Duodenal mucosa (tissue), 2 donors: ENCODE measurements around the gene OR52N1.

Source experiments
- H3K27ac ChIP-seq: one replicate; pipeline ENCODE4 v1.7.0; 2013; ENCODE audit warnings: low read depth, low read length
- H3K27me3 ChIP-seq, 2 donors: one replicate each; pipeline ENCODE4 v1.7.0; 2013; ENCODE audit warnings: low read length in 2 of 2, control low read depth in 1 of 2; ENCODE audit not compliant: insufficient read depth in 2 of 2, control insufficient read depth in 1 of 2
- H3K36me3 ChIP-seq, 2 donors: one replicate each; pipeline ENCODE4 v1.7.0; 2013; ENCODE audit warnings: low read length in 2 of 2, control low read depth in 1 of 2; ENCODE audit not compliant: insufficient read depth in 2 of 2, control insufficient read depth in 1 of 2
- H3K4me1 ChIP-seq, 2 donors: one replicate each; pipeline ENCODE4 v1.7.0; 2013; ENCODE audit warnings: low read length in 2 of 2, control low read depth in 1 of 2; ENCODE audit not compliant: insufficient read depth in 2 of 2, control insufficient read depth in 1 of 2
- H3K4me3 ChIP-seq, 2 donors: one replicate each; pipeline ENCODE4 v1.7.0; 2013; ENCODE audit warnings: low read length in 2 of 2, low read depth in 1 of 2
- H3K9ac ChIP-seq, 2 donors: one replicate each; pipeline ENCODE4 v1.7.0; 2013; ENCODE audit warnings: low read length in 2 of 2, low read depth in 1 of 2
- H3K9me3 ChIP-seq, 2 donors: one replicate each; pipeline ENCODE4 v1.7.0; 2013; ENCODE audit warnings: low read length in 2 of 2, control low read depth in 1 of 2; ENCODE audit not compliant: control insufficient read depth in 1 of 2

OR52N1 gene

GRCh38 chr11:5807580-5807979, 16.5 kb upstream of the OR52N1 start:
- Histone ChIP-seq H3K4me3 (no peak overlapping the region), H3K27me3 (peaks cover 0 to 6% of the 10 kb centered on the region in 2 donors), H3K27ac (no peak overlapping the region), H3K9ac (no peak overlapping the region), H3K4me1 (peaks cover 0 to 10% of the 10 kb centered on the region in 2 donors), H3K9me3 (no peaks in the 10 kb centered on the region), H3K36me3 (no peaks in the 10 kb centered on the region)

- no peaks in the 10 kb centered on the region for H3K9me3 ChIP-seq
- no peaks in the 10 kb centered on the region for H3K27me3 ChIP-seq
- H3K4me3 ChIP-seq = no peak overlapping the region
- peaks cover 0 to 5% of the 10 kb centered on the region in 2 donors for H3K4me1 ChIP-seq
- H3K9ac ChIP-seq = no peak overlapping the region
- no peaks in the 10 kb centered on the region for H3K36me3 ChIP-seq
- no peak overlapping the region for H3K27ac ChIP-seq
Measured at GRCh38 chr11:5803982-5804381, 12.9 kb upstream of the OR52N1 start.

GRCh38 chr11:5796541-5796940, 5.5 kb upstream of the OR52N1 start:
- Histone ChIP-seq H3K27me3 (no peaks in the 10 kb centered on the region), H3K27ac (no peak overlapping the region), H3K36me3 (no peaks in the 10 kb centered on the region), H3K4me3 (no peak overlapping the region), H3K4me1 (no peaks in the 10 kb centered on the region), H3K9me3 (no peaks in the 10 kb centered on the region), H3K9ac (no peak overlapping the region)

- no peaks in the 10 kb centered on the region for H3K27me3 ChIP-seq
- no peaks in the 10 kb centered on the region for H3K9me3 ChIP-seq
- no peaks in the 10 kb centered on the region for H3K4me1 ChIP-seq
- no peaks in the 10 kb centered on the region for H3K36me3 ChIP-seq
- H3K27ac ChIP-seq = no peak within 1 kb of the TSS
- H3K4me3 ChIP-seq = no peak within 1 kb of the TSS
- no peak within 1 kb of the TSS for H3K9ac ChIP-seq
Measured at GRCh38 chr11:5783255-5783654, 7.8 kb downstream of the OR52N1 start, which contains the start of gene OR52N5. TSS of gene OR52N5 (minus strand) at chr11:5783355. CDS start at chr11:5778634, 4,721 bp downstream.

GRCh38 chr11:5767056-5767455, 24.0 kb downstream of the OR52N1 start:
- no peaks in the 10 kb centered on the region for H3K9me3 ChIP-seq
- H3K4me1 ChIP-seq = no peaks in the 10 kb centered on the region
- no peaks in the 10 kb centered on the region for H3K27me3 ChIP-seq
- H3K9ac ChIP-seq = no peak overlapping the region
- no peak overlapping the region for H3K27ac ChIP-seq
- H3K36me3 ChIP-seq = no peaks in the 10 kb centered on the region
- no peak overlapping the region for H3K4me3 ChIP-seq

- no peaks in the 10 kb centered on the region for H3K36me3 ChIP-seq
- no peaks in the 10 kb centered on the region for H3K9me3 ChIP-seq
- H3K4me1 ChIP-seq = no peaks in the 10 kb centered on the region
- no peak within 1 kb of the TSS for H3K27ac ChIP-seq
- H3K9ac ChIP-seq = no peak within 1 kb of the TSS
- H3K27me3 ChIP-seq = no peaks in the 10 kb centered on the region
- no peak within 1 kb of the TSS for H3K4me3 ChIP-seq
Measured at GRCh38 chr11:5753943-5754342, 37.1 kb downstream of the OR52N1 start, which contains the start of gene OR52N4. TSS of gene OR52N4 (plus strand) at chr11:5754243. CDS start at chr11:5754741, 498 bp downstream.

- no peaks in the 10 kb centered on the region for H3K9me3 ChIP-seq
- no peaks in the 10 kb centered on the region for H3K4me1 ChIP-seq
- no peaks in the 10 kb centered on the region for H3K27me3 ChIP-seq
- H3K9ac ChIP-seq = no peak overlapping the region
- H3K4me3 ChIP-seq = no peak overlapping the region
- H3K36me3 ChIP-seq = no peaks in the 10 kb centered on the region
- H3K27ac ChIP-seq = no peak overlapping the region
Measured at GRCh38 chr11:5749836-5750235, 41.2 kb downstream of the OR52N1 start.

GRCh38 chr11:5746614-5747013, 44.5 kb downstream of the OR52N1 start:
- no peaks in the 10 kb centered on the region for H3K4me1 ChIP-seq

GRCh38 chr11:5738431-5738830, 52.6 kb downstream of the OR52N1 start:
- Histone ChIP-seq H3K4me1 (no peaks in the 10 kb centered on the region), H3K27ac (no peak overlapping the region), H3K4me3 (no peak overlapping the region), H3K9ac (no peak overlapping the region), H3K36me3 (no peaks in the 10 kb centered on the region), H3K27me3 (no peaks in the 10 kb centered on the region), H3K9me3 (no peaks in the 10 kb centered on the region)

More at GRCh38 chr11:5746614-5747013, 44.5 kb downstream of the OR52N1 start:
- H3K27ac ChIP-seq = no peak overlapping the region
- H3K9ac ChIP-seq = no peak overlapping the region
- no peaks in the 10 kb centered on the region for H3K9me3 ChIP-seq
- H3K27me3 ChIP-seq = no peaks in the 10 kb centered on the region
- H3K4me3 ChIP-seq = no peak overlapping the region
- no peaks in the 10 kb centered on the region for H3K36me3 ChIP-seq

- no peak overlapping the region for H3K4me3 ChIP-seq
- H3K9me3 ChIP-seq = no peaks in the 10 kb centered on the region
- no peak overlapping the region for H3K27ac ChIP-seq
Measured at GRCh38 chr11:5737670-5738392, 53.2 kb downstream of the OR52N1 start.

More at GRCh38 chr11:5737670-5738392, 53.2 kb downstream of the OR52N1 start:
- H3K4me1 ChIP-seq = no peaks in the 10 kb centered on the region
- H3K9ac ChIP-seq = no peak overlapping the region
- H3K36me3 ChIP-seq = no peaks in the 10 kb centered on the region
- H3K27me3 ChIP-seq = no peaks in the 10 kb centered on the region
